K562 (cell line): ENCODE results near the gene FBXL13. TPM values are rescaled to one million over a fixed set of nuclear protein-coding genes. Genes with fewer than 3 reads are reported as not detected.

Experiments used
- BRCA1 ChIP-seq, 2 experiments: fragments of 450-650 bp in 1 of 2; sonication (generic) in 1 of 2; formaldehyde crosslinking in 1 of 2; IDR thresholded peaks; 2 replicates each; pipeline versions ENCODE4 v1.5.0 to v1.6.1; 2017 to 2020; ENCODE audit warnings: mild to moderate bottlenecking in 1 of 2, missing genetic modification reagents in 1 of 2
- CTCFL ChIP-seq: IDR thresholded peaks from 2 replicates; pipeline ENCODE4 v1.6.1; 2011; ENCODE audit warnings: borderline replicate concordance, low read depth, mild to moderate bottlenecking, moderate library complexity, low read length; ENCODE audit not compliant: insufficient read depth, poor library complexity, severe bottlenecking
- JUND ChIP-seq, 2 experiments: IDR thresholded peaks; 2 replicates in 1 of 2; 3 replicates in 1 of 2; pipeline ENCODE4 v1.6.1; 2011; ENCODE audit warnings: borderline replicate concordance in 2 of 2, low read depth in 2 of 2, low read length in 2 of 2, improper control_type of control experiment in 1 of 2, missing biosample characterization in 1 of 2, missing genetic modification characterization in 1 of 2, missing genetic modification reagents in 1 of 2
- PBX2 ChIP-seq, 2 experiments: IDR thresholded peaks in 1 of 2; conservative IDR thresholded peaks in 1 of 2; 2 replicates each; pipeline ENCODE4 v1.6.1; 2016; ENCODE audit warnings: low read depth in 2 of 2, mild to moderate bottlenecking in 1 of 2, missing compliant biosample characterization in 1 of 2, missing genetic modification characterization in 1 of 2, moderate library complexity in 1 of 2
- POLR2B ChIP-seq: fragments of 450-650 bp; IDR thresholded peaks from 2 replicates; pipeline ENCODE4 v1.6.1; 2018; ENCODE audit warnings: low read depth; ENCODE audit not compliant: partially characterized antibody
- ZFX ChIP-seq: sonication (generic); formaldehyde crosslinking; IDR thresholded peaks from 2 replicates; pipeline ENCODE4 v1.8.0; 2022; ENCODE audit warnings: mild to moderate bottlenecking, missing genetic modification reagents, moderate library complexity
- polyA plus RNA-seq, 8 experiments: library from polyadenylated mRNA; depleted of rRNA in 4 of 8; stranded (reverse) in 5 of 8; unstranded in 3 of 8; fragments of >200 nt; fragmentation: Nextera tagmentation in 2 of 8; fragmentation: Illumina TruSeq in 1 of 8; extraction: Ambion mirVana in 2 of 8; extraction: Trizol in 1 of 8; gene quantifications; 2 replicates each; pipeline versions ENCODE4 v1.2.1 to v1.2.3, GENCODE V29; 2011 to 2014; ENCODE audit warnings: inconsistent platforms in 1 of 8, missing spikeins in 1 of 8
- total RNA-seq, 7 experiments: library from RNA; depleted of rRNA in 6 of 7; stranded (reverse); fragments of >200 nt in 6 of 7; fragmentation: Illumina TruSeq in 2 of 7; extraction: Trizol in 2 of 7; gene quantifications; 2 replicates each; pipeline versions ENCODE4 v1.2.1 to v1.2.3, GENCODE V29; 2011 to 2021; ENCODE audit warnings: low replicate concordance in 1 of 7
- TF ChIP-seq, protein P1 (sequence below): fragments of 450-650 bp; IDR thresholded peaks from 2 replicates; pipeline ENCODE4 v1.6.1; 2016

The FBXL13 gene
- total and polyA plus RNA-seq, 9 of the 15 experiments (the other 6 are each of a cell fraction or from before 2014, with no cell fraction given) = 16.3 to 55.0 (median 25.4) TPM

DNA sequence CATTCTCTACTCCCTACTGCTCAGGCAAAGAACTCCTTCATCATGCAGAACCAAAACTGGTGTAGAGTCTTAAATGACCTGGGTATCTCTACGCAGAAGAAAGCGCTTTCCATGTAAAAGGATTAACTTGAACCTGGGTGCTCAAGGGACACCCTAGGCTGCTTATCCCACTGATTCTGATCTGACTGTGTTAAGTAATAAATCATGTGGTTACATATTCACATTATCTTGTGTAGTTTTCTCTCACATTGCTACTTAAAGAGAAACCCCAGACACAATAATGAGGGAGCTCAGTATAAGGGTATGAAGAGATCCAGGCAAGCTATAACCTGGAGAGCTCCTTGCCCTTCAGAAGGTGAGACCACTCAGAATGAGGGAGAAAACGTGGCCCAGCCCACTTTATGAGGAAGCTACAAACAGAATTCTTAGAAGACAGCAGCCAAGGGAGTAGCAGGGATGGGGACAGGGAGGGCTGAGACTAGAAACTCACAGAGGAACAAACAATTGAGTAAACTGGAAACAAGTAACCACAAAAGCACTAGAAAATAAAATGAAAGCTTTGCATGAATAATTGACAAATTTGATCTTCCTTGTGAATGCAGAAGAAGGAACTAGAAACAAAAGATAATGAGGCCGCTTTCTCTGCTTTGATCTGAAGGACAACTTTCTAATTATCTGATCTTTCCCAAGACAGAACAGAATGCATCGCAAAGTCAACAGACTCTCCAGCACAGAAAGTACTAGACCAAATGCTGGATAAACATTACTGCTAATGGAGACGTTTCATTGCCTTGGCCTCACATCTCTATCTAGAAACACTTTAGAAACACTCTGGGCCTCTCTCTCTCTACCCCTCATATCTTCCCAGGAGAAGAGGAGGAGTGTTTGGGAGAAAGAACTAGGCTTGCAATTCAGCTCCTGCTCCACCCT lies 85.7 kb downstream of the FBXL13 start (continued):
- no peak for TF ChIP-seq PBX2 (CRISPR knock-in tag; IDR thresholded peaks at IDR 0.05; ENCODE audit: low read depth)
- peak; percentile 82 for TF ChIP-seq PBX2 (tag; conservative IDR thresholded peaks at IDR 0.05; ENCODE audit: low read depth)
- TF ChIP-seq, protein P1, sequence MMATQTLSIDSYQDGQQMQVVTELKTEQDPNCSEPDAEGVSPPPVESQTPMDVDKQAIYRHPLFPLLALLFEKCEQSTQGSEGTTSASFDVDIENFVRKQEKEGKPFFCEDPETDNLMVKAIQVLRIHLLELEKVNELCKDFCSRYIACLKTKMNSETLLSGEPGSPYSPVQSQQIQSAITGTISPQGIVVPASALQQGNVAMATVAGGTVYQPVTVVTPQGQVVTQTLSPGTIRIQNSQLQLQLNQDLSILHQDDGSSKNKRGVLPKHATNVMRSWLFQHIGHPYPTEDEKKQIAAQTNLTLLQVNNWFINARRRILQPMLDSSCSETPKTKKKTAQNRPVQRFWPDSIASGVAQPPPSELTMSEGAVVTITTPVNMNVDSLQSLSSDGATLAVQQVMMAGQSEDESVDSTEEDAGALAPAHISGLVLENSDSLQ = peak; percentile 86
- TF ChIP-seq JUND (IDR thresholded peaks at IDR 0.05; ENCODE audit: borderline replicate concordance, low read depth, low read length) = no peak
- 0 out of 3 replicates have a peak, but pooled peaks have one; percentile 6 for TF ChIP-seq JUND (tag; IDR thresholded peaks at IDR 0.05; ENCODE audit: borderline replicate concordance, low read depth, low read length)
- TF ChIP-seq POLR2B = peak; percentile 6
- no peak for TF ChIP-seq BRCA1 (IDR thresholded peaks at IDR 0.05)
- no peak for TF ChIP-seq BRCA1 (CRISPR knock-in tag; IDR thresholded peaks at IDR 0.05)
- TF ChIP-seq CTCFL = no peak
- TF ChIP-seq ZFX (CRISPR knock-in tag) = peak; percentile 26; the same call in 1 of the 2 replicates
